Measurements from ENCODE around the gene MT1E. TPM values are rescaled to one million over a fixed set of nuclear protein-coding genes. Genes with fewer than 3 reads are reported as not detected.
"Not testable (repeated sequence)": the region's sequence is repeated elsewhere in the genome, so short reads cannot be mapped to it uniquely, and the experiment has no call there.

MT1E gene
- polyA plus RNA-seq, 5 donors, result 10.6 to 21.5 (median 15.0) TPM

DNA sequence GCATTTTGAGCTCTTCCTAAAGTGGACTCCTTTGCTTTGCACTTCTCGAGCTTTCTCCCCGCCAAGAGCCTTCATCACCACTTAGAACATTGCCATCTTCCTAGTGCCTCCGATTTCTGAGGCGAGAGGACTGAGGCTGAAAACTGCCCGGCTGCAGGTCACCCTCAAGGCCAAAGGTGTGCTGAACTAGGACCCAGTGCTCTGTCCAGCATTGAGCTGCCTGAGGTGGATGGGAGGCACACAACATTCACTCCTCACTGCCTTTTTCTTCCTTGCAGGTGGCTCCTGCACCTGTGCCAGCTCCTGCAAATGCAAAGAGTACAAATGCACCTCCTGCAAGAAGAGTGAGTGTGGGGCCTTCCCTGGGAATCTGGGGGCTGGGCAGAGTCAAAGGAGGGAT is 18.3 kb downstream of the MT1E start:
- no peak for DNase-seq

GRCh38 chr16:56645311-56645710 is 19.7 kb downstream of the MT1E start:
- no peak for DNase-seq

DNA sequence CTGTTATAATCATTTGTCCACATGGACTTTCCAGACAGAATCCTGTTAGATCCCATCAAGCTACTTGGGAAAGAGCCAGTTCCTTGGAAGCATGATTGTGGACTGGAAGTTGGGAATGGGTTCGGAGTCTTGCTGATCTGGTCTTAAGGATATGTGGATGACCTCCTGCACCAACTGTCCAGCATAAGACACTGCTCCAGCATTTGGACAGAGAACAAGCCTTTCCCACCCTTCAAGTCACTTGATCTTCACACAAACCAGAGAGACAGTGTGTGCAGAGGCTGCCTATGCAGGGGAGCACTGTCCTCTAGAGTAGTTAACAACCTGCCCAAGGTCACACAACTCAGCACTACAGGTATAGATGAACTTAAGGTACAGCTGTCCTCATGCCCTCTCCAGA is 20.3 kb downstream of the MT1E start:
- DNase-seq, result no peak

DNA sequence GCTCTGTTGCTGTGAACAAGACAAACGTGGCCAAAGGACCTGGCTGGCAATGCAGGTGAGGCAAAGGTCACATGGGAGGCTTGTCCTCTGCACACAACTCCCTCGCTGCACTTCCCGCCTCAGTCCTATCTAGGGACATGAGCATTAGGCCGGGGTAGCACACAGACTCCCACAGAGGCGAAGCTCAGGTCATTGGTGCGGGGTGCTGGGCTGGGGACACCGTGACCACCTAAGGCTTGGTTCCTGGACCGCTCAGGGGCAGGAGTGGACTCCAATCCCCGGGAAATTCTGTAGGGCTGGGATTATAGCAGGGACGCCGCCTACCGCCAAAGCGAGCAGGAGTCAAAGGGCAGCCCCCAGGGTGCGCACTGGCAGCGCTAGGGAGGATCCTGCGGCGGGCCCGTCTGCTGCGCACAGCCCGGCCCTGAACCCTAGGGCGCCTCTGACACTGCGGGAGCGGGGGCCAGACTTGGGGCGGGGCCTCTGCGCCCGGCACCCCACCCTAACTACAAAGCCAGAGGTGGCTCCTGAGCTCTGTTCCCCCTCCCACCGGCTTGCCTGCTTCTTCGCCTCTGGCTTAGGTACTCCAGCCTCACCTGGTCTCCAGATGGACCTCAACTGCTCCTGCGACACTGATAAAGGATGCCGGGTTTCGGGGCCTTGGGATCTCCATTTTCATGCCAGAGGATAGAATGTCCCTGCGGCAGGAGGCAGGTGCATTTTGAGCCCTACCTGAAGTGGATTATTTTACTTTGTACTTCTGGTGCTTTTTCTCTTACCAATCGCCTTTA is 22.3 kb downstream of the MT1E start:
- no peak for DNase-seq

GRCh38 chr16:56649271-56649670 is 23.7 kb downstream of the MT1E start:
- DNase-seq, result no peak

- DNase-seq, result no peak
These were observed 24.2 kb downstream of the MT1E start for GRCh38 chr16:56649820-56650219.

- no peak for DNase-seq
These were observed 26.0 kb downstream of the MT1E start, which contains the start of gene MT1B for GRCh38 chr16:56651586-56651985. TSS of gene MT1B (plus strand) at chr16:56651886. CDS start at chr16:56651954, 68 bp downstream.

DNA sequence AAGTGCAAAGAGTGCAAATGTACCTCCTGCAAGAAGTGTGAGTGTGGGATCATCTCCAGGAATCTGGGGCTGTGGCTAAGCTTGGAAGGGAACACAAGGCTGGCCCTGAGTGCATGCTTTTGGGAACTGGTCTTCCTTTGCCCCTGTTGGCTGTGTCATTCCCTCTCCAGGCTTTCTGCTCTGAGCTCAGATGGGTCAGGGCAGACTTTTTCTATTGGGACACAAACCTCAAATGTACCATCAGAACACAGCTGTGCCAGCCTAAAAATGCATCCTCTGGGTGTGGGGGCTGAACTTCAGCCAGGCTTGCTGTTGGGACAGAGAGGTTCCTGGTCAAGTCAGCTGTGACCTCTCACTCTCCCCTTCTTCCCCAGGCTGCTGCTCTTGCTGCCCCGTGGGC is 27.0 kb downstream of the MT1E start:
- DNase-seq, result no peak

GRCh38 chr16:56653218-56653617 is 27.6 kb downstream of the MT1E start:
- no peak for DNase-seq

GRCh38 chr16:56657555-56658326 is 32.2 kb downstream of the MT1E start, which contains the start of gene MT1F:
TSS of gene MT1F (plus strand) at chr16:56657959. CDS start at chr16:56658059, 100 bp downstream.
- DNase-seq, result peak; percentile 39 to 52

GRCh38 chr16:56658327-56658875 is 32.8 kb downstream of the MT1E start:
- no peak for DNase-seq

- DNase-seq, result no peak
These were observed 37.1 kb downstream of the MT1E start for GRCh38 chr16:56662357-56663354.

- no peak for DNase-seq
These were observed 38.9 kb downstream of the MT1E start for GRCh38 chr16:56664506-56664905.

DNA sequence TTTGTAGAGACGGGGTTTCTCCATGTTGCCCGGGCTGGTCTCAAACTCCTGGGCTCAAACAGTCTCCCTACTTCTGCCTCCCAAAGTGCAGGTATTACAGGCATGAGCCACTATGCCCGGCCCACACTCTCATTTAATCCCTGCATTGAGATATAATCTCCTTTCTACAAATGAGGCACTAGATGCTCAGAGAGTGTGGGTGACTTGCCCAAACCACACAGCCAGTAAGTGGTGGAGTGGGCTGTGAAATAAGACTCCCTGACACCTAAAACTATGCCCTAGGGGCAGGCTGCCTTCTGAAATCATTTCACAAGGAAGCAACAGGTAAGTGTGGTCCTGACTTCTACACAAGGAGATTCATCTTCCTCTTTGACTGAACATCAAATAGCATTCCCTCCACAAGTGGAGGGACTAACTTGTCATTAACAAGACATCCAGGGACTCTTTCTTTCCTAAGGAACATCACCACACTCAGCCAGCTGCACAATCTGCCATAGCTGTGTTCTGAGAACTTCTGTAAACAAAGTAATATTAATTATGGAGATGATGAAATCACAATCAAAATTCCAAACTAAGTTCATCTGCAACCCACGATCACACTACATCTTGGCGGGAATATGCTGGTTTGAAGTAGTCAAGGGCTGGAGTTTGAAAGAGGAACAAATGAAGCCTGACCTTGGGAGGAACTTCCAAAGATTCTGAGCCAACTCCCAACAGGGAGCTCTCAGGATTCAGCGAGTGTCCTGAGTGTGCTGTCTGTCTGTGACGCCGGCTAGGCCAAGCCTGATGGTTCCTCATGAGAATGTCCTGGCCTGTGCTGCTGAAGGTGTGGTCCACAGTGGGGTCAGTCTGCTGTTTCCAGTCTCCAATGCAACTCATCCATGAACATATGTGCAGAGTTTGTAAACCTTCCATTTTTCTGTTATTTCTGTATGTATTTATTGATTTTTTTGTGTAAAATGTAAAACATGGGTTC is 40.0 kb downstream of the MT1E start:
- not testable (repeated sequence) for DNase-seq

GRCh38 chr16:56667581-56668571 is 42.3 kb downstream of the MT1E start, which contains the start of gene MT1G:
TSS of gene MT1G (minus strand) at chr16:56668065. CDS start at chr16:56667993, 72 bp downstream.
- DNase-seq, result no peak

DNA sequence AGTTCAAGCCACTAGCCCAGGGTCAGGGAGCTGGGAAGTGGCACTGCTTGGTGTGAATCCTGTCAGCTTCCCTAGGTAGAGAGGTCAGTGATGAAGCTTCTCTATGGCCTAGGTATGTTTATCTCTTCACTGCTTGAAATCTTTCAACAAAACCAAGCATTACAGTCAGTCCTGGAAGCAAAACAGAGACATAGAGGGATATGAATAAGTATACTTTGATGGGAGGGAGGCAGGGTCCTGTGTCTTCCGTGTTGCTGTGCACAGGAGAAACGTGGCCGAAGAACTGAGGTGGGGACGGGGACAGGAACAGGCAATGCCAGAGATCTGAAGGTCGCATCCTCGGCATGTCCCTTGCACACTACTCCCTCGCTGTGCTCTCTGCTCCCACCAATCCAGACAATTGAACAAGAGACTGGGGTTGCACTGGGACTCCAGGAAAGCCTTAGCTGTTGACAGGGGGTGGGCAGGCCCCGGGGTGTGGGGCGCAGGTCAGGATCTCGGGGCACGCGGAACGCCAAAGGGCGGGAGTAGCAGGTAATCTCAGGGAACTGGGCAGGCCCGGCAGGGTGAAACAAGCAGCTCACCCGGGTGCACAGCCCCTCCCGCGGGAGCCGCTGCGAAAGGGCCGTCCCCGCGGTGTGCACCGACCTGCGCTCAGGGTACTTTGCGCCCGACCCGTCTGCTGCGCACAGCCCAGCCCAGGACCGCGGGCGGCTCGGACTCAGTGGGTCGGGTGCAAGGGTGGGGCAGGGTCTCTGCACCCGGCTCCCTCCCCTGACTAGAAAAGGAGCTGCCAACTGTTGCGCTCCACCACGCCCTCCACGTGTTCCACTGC is 43.6 kb downstream of the MT1E start, which contains the start of gene MT1H:
Gene MT1H (plus strand): TSS at position 810 of the 835 bp plus-strand sequence. CDS start 71 bp downstream, outside the sequence.
- no peak for DNase-seq

- DNase-seq, result no peak
These were observed 44.4 kb downstream of the MT1E start for GRCh38 chr16:56669840-56670619.

Measured in right lung (tissue), 5 donors.